GM12873 (cell line): ENCODE data around the gene MYADM.

Source experiments
- CTCF ChIP-seq: IDR thresholded peaks from 2 replicates; pipeline ENCODE4 v1.5.1; 2012; ENCODE audit warnings: low read depth, mild to moderate bottlenecking, moderate library complexity, low read length, control low read depth; ENCODE audit not compliant: insufficient read depth; ENCODE audit errors: missing control alignments

MYADM gene

GRCh38 chr19:53879140-53880081 is 11.7 kb downstream of the MYADM start:
- TF ChIP-seq CTCF = no peak

GRCh38 chr19:53880711-53881481 is 13.2 kb downstream of the MYADM start:
- TF ChIP-seq CTCF = no peak

- peak; percentile 49 for TF ChIP-seq CTCF
Observed at GRCh38 chr19:53881482-53882390, 14.1 kb downstream of the MYADM start, which contains the start of gene PRKCG. PRKCG (plus strand) TSS chr19:53882197; CDS start chr19:53882495, 298 bp downstream.

GRCh38 chr19:53882391-53883050 is 14.8 kb downstream of the MYADM start:
- no peak for TF ChIP-seq CTCF

GRCh38 chr19:53883231-53883661 is 15.6 kb downstream of the MYADM start:
- TF ChIP-seq CTCF = no peak

- no peak for TF ChIP-seq CTCF
Observed at GRCh38 chr19:53883741-53884140, 16.1 kb downstream of the MYADM start.
